ENCODE results near the gene FAM240A. TPM values are rescaled to one million over a fixed set of nuclear protein-coding genes. Genes with fewer than 3 reads are reported as not detected.

Gene FAM240A
- total RNA-seq, 1 experiment from 2014 or later: not detected

DNA sequence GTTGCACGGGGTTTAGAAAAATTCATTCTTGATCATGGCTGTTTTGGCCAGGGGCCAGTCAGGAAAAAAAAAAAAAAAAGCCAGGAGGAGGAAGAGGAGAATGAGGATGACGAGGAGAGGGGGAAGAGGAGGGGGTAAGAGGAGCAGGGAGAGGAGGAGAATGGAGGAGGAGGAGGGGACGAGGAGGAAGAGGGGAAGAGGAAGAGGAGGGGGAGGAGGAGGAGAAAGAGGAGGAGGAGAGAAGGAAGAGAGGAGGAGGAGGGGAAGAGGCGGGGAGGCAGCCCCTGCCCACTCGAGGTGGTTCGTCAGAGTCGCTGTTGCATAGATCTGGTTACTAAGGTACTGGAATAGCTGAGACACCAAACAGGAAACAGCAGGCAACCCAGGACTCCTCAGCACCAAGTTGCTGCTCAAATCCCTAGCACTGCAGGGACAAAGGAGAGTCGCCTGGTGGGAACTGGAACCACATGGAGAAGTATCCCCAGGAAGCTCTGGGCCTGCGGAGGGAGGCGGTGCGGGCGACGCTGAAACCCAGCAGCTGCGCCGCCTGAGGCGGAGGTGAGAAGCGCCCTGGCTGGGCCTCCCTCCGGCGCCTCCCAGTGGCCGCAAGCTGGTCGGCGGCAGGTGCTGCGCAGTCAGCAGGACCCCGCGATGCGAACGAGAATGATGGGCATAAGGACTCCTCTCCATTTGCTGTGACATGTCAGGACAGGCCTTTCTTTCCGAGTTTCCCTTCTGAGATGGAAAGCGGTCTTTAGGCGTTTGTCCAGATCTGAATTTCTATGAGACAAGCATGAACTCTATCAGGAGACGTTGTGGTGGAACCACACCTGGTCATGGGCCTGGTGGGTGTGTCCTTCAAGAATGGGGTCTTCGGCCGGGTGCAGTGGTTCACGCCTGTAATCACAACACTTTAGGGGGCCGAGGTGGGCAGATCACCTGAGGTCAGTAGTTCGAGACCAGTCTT is 17.5 kb downstream of the FAM240A start:
- no peaks in the 10 kb centered on the region for H3K9me2 ChIP-seq (ENCODE audit: insufficient read depth)
- POLR2A ChIA-PET: interaction anchor here (0.6 to 2.4 kb wide), 4 partner anchors 132 to 534 kb away, joined by 3 to 10 read pairs (median 4); no protein-coding TSS in a partner anchor
- H3K9me3 ChIP-seq (ENCODE audit: control insufficient read depth in 1 of 2, insufficient read depth in 1 of 2, low read depth in 1 of 2, low read length in 2 of 2): no peaks in the 10 kb centered on the region
- H3K27ac ChIP-seq (ENCODE audit: low read depth, low read length): no peak overlapping the region
- H3K36me3 ChIP-seq (ENCODE audit: control insufficient read depth in 1 of 2, insufficient read depth in 2 of 2, low read length in 2 of 2): no peaks in the 10 kb centered on the region
- CTCF ChIA-PET: interaction anchor here (0.6 to 2.1 kb wide), 15 partner anchors 9 to 283 kb away, joined by 3 to 31 read pairs (median 5); no protein-coding TSS in a partner anchor
- DNase-seq (ENCODE audit: low read depth, low spot score) (peak; percentile 52), ATAC-seq (peak; percentile 100)
- intact Hi-C loops (cut with micrococcal nuclease): loop anchor here (1.0 kb wide), 1 partner anchor 142 kb away; no protein-coding TSS in a partner anchor
- BruUV-seq (replicated peaks): no TSS peak
- TF ChIP-seq MAX (IDR thresholded peaks at IDR 0.05): peak; percentile 80
- TF ChIP-seq, protein P1, sequence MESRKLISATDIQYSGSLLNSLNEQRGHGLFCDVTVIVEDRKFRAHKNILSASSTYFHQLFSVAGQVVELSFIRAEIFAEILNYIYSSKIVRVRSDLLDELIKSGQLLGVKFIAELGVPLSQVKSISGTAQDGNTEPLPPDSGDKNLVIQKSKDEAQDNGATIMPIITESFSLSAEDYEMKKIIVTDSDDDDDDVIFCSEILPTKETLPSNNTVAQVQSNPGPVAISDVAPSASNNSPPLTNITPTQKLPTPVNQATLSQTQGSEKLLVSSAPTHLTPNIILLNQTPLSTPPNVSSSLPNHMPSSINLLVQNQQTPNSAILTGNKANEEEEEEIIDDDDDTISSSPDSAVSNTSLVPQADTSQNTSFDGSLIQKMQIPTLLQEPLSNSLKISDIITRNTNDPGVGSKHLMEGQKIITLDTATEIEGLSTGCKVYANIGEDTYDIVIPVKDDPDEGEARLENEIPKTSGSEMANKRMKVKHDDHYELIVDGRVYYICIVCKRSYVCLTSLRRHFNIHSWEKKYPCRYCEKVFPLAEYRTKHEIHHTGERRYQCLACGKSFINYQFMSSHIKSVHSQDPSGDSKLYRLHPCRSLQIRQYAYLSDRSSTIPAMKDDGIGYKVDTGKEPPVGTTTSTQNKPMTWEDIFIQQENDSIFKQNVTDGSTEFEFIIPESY (IDR thresholded peaks at IDR 0.05; ENCODE audit: extremely low read depth, insufficient replicate concordance, low read length): no peak
- no peak for TF ChIP-seq SRF (IDR thresholded peaks at IDR 0.05; ENCODE audit: low read depth)
- TF ChIP-seq, protein P2, sequence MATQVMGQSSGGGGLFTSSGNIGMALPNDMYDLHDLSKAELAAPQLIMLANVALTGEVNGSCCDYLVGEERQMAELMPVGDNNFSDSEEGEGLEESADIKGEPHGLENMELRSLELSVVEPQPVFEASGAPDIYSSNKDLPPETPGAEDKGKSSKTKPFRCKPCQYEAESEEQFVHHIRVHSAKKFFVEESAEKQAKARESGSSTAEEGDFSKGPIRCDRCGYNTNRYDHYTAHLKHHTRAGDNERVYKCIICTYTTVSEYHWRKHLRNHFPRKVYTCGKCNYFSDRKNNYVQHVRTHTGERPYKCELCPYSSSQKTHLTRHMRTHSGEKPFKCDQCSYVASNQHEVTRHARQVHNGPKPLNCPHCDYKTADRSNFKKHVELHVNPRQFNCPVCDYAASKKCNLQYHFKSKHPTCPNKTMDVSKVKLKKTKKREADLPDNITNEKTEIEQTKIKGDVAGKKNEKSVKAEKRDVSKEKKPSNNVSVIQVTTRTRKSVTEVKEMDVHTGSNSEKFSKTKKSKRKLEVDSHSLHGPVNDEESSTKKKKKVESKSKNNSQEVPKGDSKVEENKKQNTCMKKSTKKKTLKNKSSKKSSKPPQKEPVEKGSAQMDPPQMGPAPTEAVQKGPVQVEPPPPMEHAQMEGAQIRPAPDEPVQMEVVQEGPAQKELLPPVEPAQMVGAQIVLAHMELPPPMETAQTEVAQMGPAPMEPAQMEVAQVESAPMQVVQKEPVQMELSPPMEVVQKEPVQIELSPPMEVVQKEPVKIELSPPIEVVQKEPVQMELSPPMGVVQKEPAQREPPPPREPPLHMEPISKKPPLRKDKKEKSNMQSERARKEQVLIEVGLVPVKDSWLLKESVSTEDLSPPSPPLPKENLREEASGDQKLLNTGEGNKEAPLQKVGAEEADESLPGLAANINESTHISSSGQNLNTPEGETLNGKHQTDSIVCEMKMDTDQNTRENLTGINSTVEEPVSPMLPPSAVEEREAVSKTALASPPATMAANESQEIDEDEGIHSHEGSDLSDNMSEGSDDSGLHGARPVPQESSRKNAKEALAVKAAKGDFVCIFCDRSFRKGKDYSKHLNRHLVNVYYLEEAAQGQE (IDR thresholded peaks at IDR 0.05; ENCODE audit: low read depth): no peak
- TF ChIP-seq RAD21 (IDR thresholded peaks at IDR 0.05; ENCODE audit: low read depth): peak; percentile 76
- TF ChIP-seq FOSL1 (IDR thresholded peaks at IDR 0.05; ENCODE audit: low read depth): no peak
- TF ChIP-seq SIN3A (IDR thresholded peaks at IDR 0.05; ENCODE audit: low read depth): no peak
- peak; percentile 97 to 100 (median 99) for TF ChIP-seq CTCF (IDR thresholded peaks at IDR 0.05 in 2 of 3, conservative IDR thresholded peaks at IDR 0.05 in 1 of 3; ENCODE audit: borderline replicate concordance in 1 of 3, insufficient read depth in 1 of 3, low read depth in 2 of 3, low read length in 2 of 3)
- no peak for TF ChIP-seq EGR1 (IDR thresholded peaks at IDR 0.05; ENCODE audit: low read depth)
- peak; percentile 37 for TF ChIP-seq YY1 (IDR thresholded peaks at IDR 0.05; ENCODE audit: extremely low read depth, insufficient replicate concordance, low read depth, low read length)
- H3K9ac ChIP-seq (ENCODE audit: low read length): no peak overlapping the region
- H3K4me2 ChIP-seq (ENCODE audit: low read length): peak overlapping the region; percentile 58
- H3K4me1 ChIP-seq (ENCODE audit: control insufficient read depth in 1 of 2, insufficient read depth in 2 of 2, low read length in 2 of 2): peaks cover 0 to 7% of the 10 kb centered on the region in 2 experiments; a peak in 1 of 4 replicates
- H4K20me1 ChIP-seq (ENCODE audit: insufficient read depth): no peaks in the 10 kb centered on the region
- RAD21 ChIA-PET (ENCODE audit: low non-redundant PET in 1 of 2, low total read pairs in 2 of 2, uncharacterized antibody in 2 of 2, unreplicated experiment in 2 of 2): interaction anchor here (0.7 to 0.9 kb wide), 2 partner anchors 141 kb away, joined by 3 to 5 read pairs; no protein-coding TSS in a partner anchor
- 0 out of 4 replicates have a peak overlapping the region, but pooled peaks of 1 of the 2 experiments have one; percentile 15 for H3K4me3 ChIP-seq (replicated peaks in 1 of 2; ENCODE audit: low read depth in 1 of 2, low read length in 2 of 2)
- H3K27me3 ChIP-seq (ENCODE audit: insufficient read depth, low read length): no peaks in the 10 kb centered on the region
- H2AFZ ChIP-seq (ENCODE audit: low read depth, low read length, poor library complexity, severe bottlenecking): no peak overlapping the region
- H3K79me2 ChIP-seq (ENCODE audit: insufficient read depth, low read length): no peaks in the 10 kb centered on the region
